Measurements from ENCODE around the gene SUFU. TPM values are rescaled to one million over a fixed set of nuclear protein-coding genes. Genes with fewer than 3 reads are reported as not detected.

SUFU gene
- total RNA-seq, 2 experiments from 2014 or later: 8.5 to 8.8 TPM

- DNase-seq: peak; percentile 57
These were observed 148.6 kb downstream of the SUFU start for GRCh38 chr10:102652170-102652916.

GRCh38 chr10:102653060-102653459, 149.3 kb downstream of the SUFU start:
- Mint-ChIP-seq H3K27me3 (no peaks in the 10 kb centered on the region), H3K36me3 (ENCODE audit: low read depth) (peaks cover 45% of the 10 kb centered on the region), H3K4me3 (no peak overlapping the region), H3K27ac (peak overlapping the region; percentile 90), H3K9me3 (no peaks in the 10 kb centered on the region), H3K4me1 (ENCODE audit: low read depth) (peaks cover 76% of the 10 kb centered on the region)
- ChIA-PET CTCF (interaction anchor here (1.9 kb wide), 2 partner anchors 9 to 17 kb away, joined by 7 to 9 read pairs; partner anchors contain the start of gene TRIM8), POLR2A (interaction anchor here (0.6 to 6.1 kb wide), 2 partner anchors 8 to 56 kb away, joined by 4 to 67 read pairs; no protein-coding TSS in a partner anchor)
- intact Hi-C loops (cut with micrococcal nuclease): no loop called here
- DNase-seq (no peak), ATAC-seq (no peak)
- TF ChIP-seq CTCF (IDR thresholded peaks at IDR 0.05): no peak

More at GRCh38 chr10:102652170-102652916, 148.6 kb downstream of the SUFU start:
- H3K9me3 Mint-ChIP-seq: no peaks in the 10 kb centered on the region
- peaks cover 46% of the 10 kb centered on the region for H3K36me3 Mint-ChIP-seq (ENCODE audit: low read depth)
- TF ChIP-seq CTCF (IDR thresholded peaks at IDR 0.05): no peak
- ChIA-PET POLR2A (interaction anchor here (0.7 to 6.1 kb wide), 3 partner anchors 9 to 17 kb away, joined by 3 to 67 read pairs (median 4); no protein-coding TSS in a partner anchor), CTCF (interaction anchor here (0.9 to 1.9 kb wide), 5 partner anchors 8 to 62 kb away, joined by 4 to 9 read pairs (median 4); partner anchors contain the start of genes ARL3, SFXN2 and TRIM8)
- H3K27ac Mint-ChIP-seq: peak overlapping the region; percentile 90
- H3K4me3 Mint-ChIP-seq: peak overlapping the region; percentile 63
- ATAC-seq: peak; percentile 55
- intact Hi-C loops (cut with micrococcal nuclease): no loop called here
- peaks cover 77% of the 10 kb centered on the region for H3K4me1 Mint-ChIP-seq (ENCODE audit: low read depth)
- H3K27me3 Mint-ChIP-seq: no peaks in the 10 kb centered on the region

GRCh38 chr10:102654566-102654965, 150.8 kb downstream of the SUFU start:
- H3K9me3 Mint-ChIP-seq: no peaks in the 10 kb centered on the region
- no peak for TF ChIP-seq CTCF (IDR thresholded peaks at IDR 0.05)
- POLR2A ChIA-PET: interaction anchor here (0.6 to 6.1 kb wide), 5 partner anchors 7 to 520 kb away, joined by 3 to 67 read pairs (median 5); no protein-coding TSS in a partner anchor
- peaks cover 75% of the 10 kb centered on the region for H3K4me1 Mint-ChIP-seq (ENCODE audit: low read depth)
- intact Hi-C loops (cut with micrococcal nuclease): no loop called here
- H3K27me3 Mint-ChIP-seq: no peaks in the 10 kb centered on the region
- H3K36me3 Mint-ChIP-seq (ENCODE audit: low read depth): peaks cover 50% of the 10 kb centered on the region
- ATAC-seq: no peak
- no peak overlapping the region for H3K4me3 Mint-ChIP-seq
- no peak for DNase-seq
- peak overlapping the region; percentile 67 for H3K27ac Mint-ChIP-seq
- CTCF ChIA-PET: interaction anchor here (1.9 to 8.6 kb wide), 2 partner anchors 10 to 15 kb away, joined by 7 to 73 read pairs; partner anchors contain the start of gene TRIM8

GRCh38 chr10:102654969-102655368, 151.2 kb downstream of the SUFU start:
- Mint-ChIP-seq H3K9me3 (no peaks in the 10 kb centered on the region), H3K4me1 (ENCODE audit: low read depth) (peaks cover 74% of the 10 kb centered on the region), H3K36me3 (ENCODE audit: low read depth) (peaks cover 50% of the 10 kb centered on the region), H3K27me3 (no peaks in the 10 kb centered on the region), H3K4me3 (no peak overlapping the region), H3K27ac (peak overlapping the region; percentile 67)
- intact Hi-C loops (cut with micrococcal nuclease): no loop called here
- POLR2A ChIA-PET: interaction anchor here (0.9 to 2.0 kb wide), 3 partner anchors 8 to 58 kb away, joined by 3 to 11 read pairs (median 5); no protein-coding TSS in a partner anchor
- ATAC-seq: no peak
- DNase-seq: no peak
- no peak for TF ChIP-seq CTCF (IDR thresholded peaks at IDR 0.05)
- CTCF ChIA-PET: interaction anchor here (8.6 kb wide), 1 partner anchor 15 kb away, joined by 73 read pairs; no protein-coding TSS in a partner anchor

Data from activated CD8-positive, alpha-beta T cell treated with anti-CD3 and anti-CD28 coated beads for 36 hours (primary cell).